ENCODE data around the gene FKBP10.

Gene FKBP10

GRCh38 chr17:41799366-41799765 lies 13.4 kb upstream of the FKBP10 start:
- in situ Hi-C loops (cut with MboI; ENCODE audit: low pct_unique_long_range_greater_than_20kb, low sequenced_read_pairs, unreplicated experiment): no loop called here
- TF ChIP-seq CTCF (IDR thresholded peaks at IDR 0.05; ENCODE audit: extremely low read depth, insufficient read depth, missing control alignments): no peak
- no peak for DNase-seq (ENCODE audit: low spot score)

GRCh38 chr17:41800601-41801373 lies 12.0 kb upstream of the FKBP10 start:
- no peak for DNase-seq (ENCODE audit: low spot score)
- in situ Hi-C loops (cut with MboI; ENCODE audit: low pct_unique_long_range_greater_than_20kb, low sequenced_read_pairs, unreplicated experiment): loop anchor here (5.0 kb wide), 1 partner anchor 63 kb away; no protein-coding TSS in a partner anchor
- no peak for TF ChIP-seq CTCF (IDR thresholded peaks at IDR 0.05; ENCODE audit: extremely low read depth, insufficient read depth, missing control alignments)

GRCh38 chr17:41801374-41802271 lies 11.2 kb upstream of the FKBP10 start:
- in situ Hi-C loops (cut with MboI; ENCODE audit: low pct_unique_long_range_greater_than_20kb, low sequenced_read_pairs, unreplicated experiment): loop anchor here (5.0 kb wide), 1 partner anchor 64 kb away; no protein-coding TSS in a partner anchor
- peak; percentile 92 for TF ChIP-seq CTCF (IDR thresholded peaks at IDR 0.05; ENCODE audit: extremely low read depth, insufficient read depth, missing control alignments)
- peak; percentile 87 for DNase-seq (ENCODE audit: low spot score)

DNA sequence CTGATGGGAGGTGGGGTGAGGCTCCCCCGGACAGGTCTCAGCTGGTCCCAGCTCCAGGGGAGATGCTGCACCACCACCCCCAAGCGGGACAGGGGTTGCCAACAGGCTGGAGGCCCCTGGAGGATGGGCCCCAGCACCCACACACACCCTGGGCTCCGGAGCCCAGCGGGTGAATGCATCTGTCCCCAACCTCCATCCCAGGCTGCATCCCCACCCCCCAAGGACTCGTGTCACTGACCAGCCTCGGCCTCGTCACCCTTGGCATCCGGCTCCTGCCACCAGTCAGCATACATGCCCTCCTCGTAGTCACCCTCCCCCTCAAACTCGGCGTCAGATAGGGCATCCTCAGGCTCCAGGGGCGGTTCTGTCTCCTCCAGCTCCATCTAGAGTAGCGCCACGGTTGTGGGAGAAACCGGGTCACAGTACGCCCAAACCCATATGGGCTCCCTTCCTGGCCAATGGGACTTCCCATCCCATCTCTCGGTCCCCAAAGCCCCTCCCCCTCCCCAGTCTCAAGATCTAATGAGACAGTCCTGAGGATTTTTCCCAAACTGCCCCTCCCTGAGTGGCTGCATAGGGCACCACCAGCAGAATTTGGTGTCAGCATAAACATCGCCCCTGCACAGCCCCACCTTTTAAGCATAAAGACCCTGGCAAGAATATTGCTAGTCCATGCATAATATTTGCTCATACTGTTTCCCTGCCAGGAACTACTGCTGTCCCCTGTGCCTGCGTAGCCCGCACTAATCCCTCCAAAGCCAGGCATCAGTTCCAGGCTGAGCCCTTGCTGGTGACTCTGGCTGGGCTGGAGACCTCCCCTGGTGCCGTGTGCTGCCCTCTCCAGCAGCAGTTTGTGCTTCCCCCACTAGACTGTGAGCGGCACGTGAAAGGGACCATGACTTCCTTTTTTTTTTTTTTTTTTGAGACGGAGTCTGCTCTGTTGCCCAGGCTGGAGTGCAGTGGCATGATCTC lies 9.5 kb upstream of the FKBP10 start:
- in situ Hi-C loops (cut with MboI; ENCODE audit: low pct_unique_long_range_greater_than_20kb, low sequenced_read_pairs, unreplicated experiment): loop anchor here (5.0 kb wide), 1 partner anchor 66 kb away; no protein-coding TSS in a partner anchor
- DNase-seq (ENCODE audit: low spot score): no peak
- TF ChIP-seq CTCF (IDR thresholded peaks at IDR 0.05; ENCODE audit: extremely low read depth, insufficient read depth, missing control alignments): no peak

GRCh38 chr17:41806685-41807445 lies 5.9 kb upstream of the FKBP10 start:
- in situ Hi-C loops (cut with MboI; ENCODE audit: low pct_unique_long_range_greater_than_20kb, low sequenced_read_pairs, unreplicated experiment): no loop called here
- no peak for DNase-seq (ENCODE audit: low spot score)
- no peak for TF ChIP-seq CTCF (IDR thresholded peaks at IDR 0.05; ENCODE audit: extremely low read depth, insufficient read depth, missing control alignments)
